GM12878 (cell line): Measurements from ENCODE around the gene COX6B2. TPM values are rescaled to one million over a fixed set of nuclear protein-coding genes. Genes with fewer than 3 reads are reported as not detected.

Experiments
- ATF3 ChIP-seq: IDR thresholded peaks from 2 replicates; pipeline ENCODE4 v1.6.1; 2011; ENCODE audit warnings: low read depth, mild to moderate bottlenecking, low read length, moderate library complexity, borderline replicate concordance; ENCODE audit errors: extremely low read depth
- BCL3 ChIP-seq: IDR thresholded peaks from 2 replicates; pipeline ENCODE4 v1.6.1; 2011; ENCODE audit warnings: borderline replicate concordance, low read depth, mild to moderate bottlenecking, moderate library complexity, low read length; ENCODE audit not compliant: insufficient read depth, poor library complexity, severe bottlenecking
- BHLHE40 ChIP-seq, 2 experiments: fragments of 450-650 bp in 1 of 2; IDR thresholded peaks; 2 replicates each; pipeline ENCODE4 v1.6.1; 2011 to 2017; ENCODE audit warnings: low read depth in 2 of 2, borderline replicate concordance in 1 of 2, improper control_type of control experiment in 1 of 2, low read length in 1 of 2, mild to moderate bottlenecking in 1 of 2
- BRCA1 ChIP-seq: IDR thresholded peaks from 2 replicates; pipeline ENCODE4 v1.6.1; 2011; ENCODE audit warnings: low read depth, low read length, improper control_type of control experiment
- ELK1 ChIP-seq: IDR thresholded peaks from 2 replicates; pipeline ENCODE4 v1.6.1; 2012; ENCODE audit warnings: low read depth, low read length, improper control_type of control experiment
- HCFC1 ChIP-seq: fragments of 150-350 bp; IDR thresholded peaks from 2 replicates; pipeline ENCODE4 v1.6.1; 2014; ENCODE audit warnings: low read length
- HDAC2 ChIP-seq: fragments of 200-600 bp; sonication (generic); IDR thresholded peaks from 2 replicates; pipeline ENCODE4 v1.6.1; 2017
- HDGF ChIP-seq: fragments of 450-650 bp; IDR thresholded peaks from 2 replicates; pipeline ENCODE4 v1.6.1; 2016; ENCODE audit warnings: antibody characterized with exemption
- IRF4 ChIP-seq: IDR thresholded peaks from 2 replicates; pipeline ENCODE4 v1.6.1; 2011; ENCODE audit warnings: low read depth, low read length
- JUNB ChIP-seq: IDR thresholded peaks from 2 replicates; pipeline ENCODE4 v1.6.1; 2016; ENCODE audit warnings: antibody characterized with exemption, mild to moderate bottlenecking
- NFXL1 ChIP-seq: fragments of 450-650 bp; IDR thresholded peaks from 2 replicates; pipeline ENCODE4 v1.6.1; 2017; ENCODE audit warnings: antibody characterized with exemption, mild to moderate bottlenecking, borderline replicate concordance
- NKRF ChIP-seq: fragments of 450-650 bp; conservative IDR thresholded peaks from 2 replicates; pipeline ENCODE4 v1.6.1; 2017; ENCODE audit warnings: mild to moderate bottlenecking, moderate library complexity
- NR2F1 ChIP-seq: fragments of 450-650 bp; conservative IDR thresholded peaks from 2 replicates; pipeline ENCODE4 v1.6.1; 2017; ENCODE audit warnings: mild to moderate bottlenecking
- RELA ChIP-seq: fragments of 450-650 bp; IDR thresholded peaks from 2 replicates; pipeline ENCODE4 v1.8.0; 2014; ENCODE audit warnings: borderline replicate concordance; ENCODE audit not compliant: partially characterized antibody
- SMC3 ChIP-seq: IDR thresholded peaks from 2 replicates; pipeline ENCODE4 v1.6.1; 2011; ENCODE audit warnings: low read length, improper control_type of control experiment, borderline replicate concordance
- SREBF1 ChIP-seq: IDR thresholded peaks from 2 replicates; pipeline ENCODE4 v1.6.1; 2012; ENCODE audit warnings: mild to moderate bottlenecking, low read length
- STAT3 ChIP-seq: IDR thresholded peaks from 2 replicates; pipeline ENCODE4 v1.6.1; 2011; ENCODE audit warnings: low read depth, low read length, improper control_type of control experiment
- SUPT20H ChIP-seq: IDR thresholded peaks from 2 replicates; pipeline ENCODE4 v1.6.1; 2011; ENCODE audit warnings: low read depth, mild to moderate bottlenecking, low read length, moderate library complexity, borderline replicate concordance; ENCODE audit not compliant: control insufficient read depth
- TAF1 ChIP-seq: IDR thresholded peaks from 2 replicates; pipeline ENCODE4 v1.6.1; 2011; ENCODE audit warnings: mild to moderate bottlenecking, low read depth, low read length, borderline replicate concordance
- ZBED1 ChIP-seq: IDR thresholded peaks from 2 replicates; pipeline ENCODE4 v1.6.1; 2016; ENCODE audit warnings: borderline replicate concordance
- ZNF687 ChIP-seq: fragments of 450-650 bp; IDR thresholded peaks from 2 replicates; pipeline ENCODE4 v1.6.1; 2017; ENCODE audit warnings: mild to moderate bottlenecking, moderate library complexity
- polyA plus RNA-seq, 11 experiments: library from polyadenylated mRNA; depleted of rRNA in 4 of 11; unstranded in 6 of 11; stranded (reverse) in 5 of 11; fragments of >200 nt; fragmentation: Nextera tagmentation in 4 of 11; fragmentation: Illumina TruSeq in 1 of 11; extraction: Ambion mirVana in 4 of 11; extraction: Trizol in 1 of 11; gene quantifications; 1 replicate in 1 of 11; 2 replicates in 10 of 11; pipeline versions ENCODE4 v1.2.1 to v1.2.3, GENCODE V29; 2011 to 2016; ENCODE audit warnings: inconsistent platforms in 2 of 11, missing spikeins in 2 of 11, low read depth in 1 of 11
- total RNA-seq, 4 experiments: library from RNA; depleted of rRNA in 3 of 4; stranded (reverse); fragments of >200 nt in 3 of 4; fragmentation: Illumina TruSeq in 1 of 4; extraction: Trizol in 1 of 4; gene quantifications; 2 replicates each; pipeline versions ENCODE4 v1.2.1 to v1.2.3, GENCODE V29; 2013 to 2021

Gene COX6B2
- total and polyA plus RNA-seq, 10 of the 15 experiments (the other 5 are each of a cell fraction or from before 2014, with no cell fraction given): 0.05 to 0.08 (median 0.07) TPM; not detected in 6

GRCh38 chr19:55339105-55339888, 15.2 kb downstream of the COX6B2 start, which contains the start of gene KMT5C (continued):
- TF ChIP-seq HCFC1 (no peak; the same call in 1 of the 2 replicates), NR2F1 (0 out of 2 replicates have a peak, but pooled peaks have one; percentile 9), ZBED1 (no peak), STAT3 (no peak), SREBF1 (no peak; the same call in 1 of the 2 replicates), HDGF (peak; percentile 70; the same call in 1 of the 2 replicates), NKRF (no peak), JUNB (no peak), BHLHE40 (IDR thresholded peaks at IDR 0.05; ENCODE audit: borderline replicate concordance in 1 of 2, low read depth in 2 of 2, low read length in 1 of 2) (peak in 1 of 2 experiments; percentile 37; a peak in 1 of 4 replicates), NFXL1 (no peak), ATF3 (no peak), IRF4 (no peak), HDAC2 (no peak), RELA (no peak), BCL3 (no peak), ELK1 (no peak), SUPT20H (no peak), TAF1 (peak; percentile 50; the same call in 1 of the 2 replicates), SMC3 (no peak), BRCA1 (peak; percentile 34; the same call in 1 of the 2 replicates), ZNF687 (no peak)
